ENCODE data around the gene MKI67. TPM values are rescaled to one million over a fixed set of nuclear protein-coding genes. Genes with fewer than 3 reads are reported as not detected.
"Not testable (repeated sequence)": the region's sequence is repeated elsewhere in the genome, so short reads cannot be mapped to it uniquely, and the experiment has no call there.

MKI67 gene
- total RNA-seq (2014; rRNA removed; shearing (Covaris generic)) = 84.9 and 90.0 TPM in 2 replicates

DNA sequence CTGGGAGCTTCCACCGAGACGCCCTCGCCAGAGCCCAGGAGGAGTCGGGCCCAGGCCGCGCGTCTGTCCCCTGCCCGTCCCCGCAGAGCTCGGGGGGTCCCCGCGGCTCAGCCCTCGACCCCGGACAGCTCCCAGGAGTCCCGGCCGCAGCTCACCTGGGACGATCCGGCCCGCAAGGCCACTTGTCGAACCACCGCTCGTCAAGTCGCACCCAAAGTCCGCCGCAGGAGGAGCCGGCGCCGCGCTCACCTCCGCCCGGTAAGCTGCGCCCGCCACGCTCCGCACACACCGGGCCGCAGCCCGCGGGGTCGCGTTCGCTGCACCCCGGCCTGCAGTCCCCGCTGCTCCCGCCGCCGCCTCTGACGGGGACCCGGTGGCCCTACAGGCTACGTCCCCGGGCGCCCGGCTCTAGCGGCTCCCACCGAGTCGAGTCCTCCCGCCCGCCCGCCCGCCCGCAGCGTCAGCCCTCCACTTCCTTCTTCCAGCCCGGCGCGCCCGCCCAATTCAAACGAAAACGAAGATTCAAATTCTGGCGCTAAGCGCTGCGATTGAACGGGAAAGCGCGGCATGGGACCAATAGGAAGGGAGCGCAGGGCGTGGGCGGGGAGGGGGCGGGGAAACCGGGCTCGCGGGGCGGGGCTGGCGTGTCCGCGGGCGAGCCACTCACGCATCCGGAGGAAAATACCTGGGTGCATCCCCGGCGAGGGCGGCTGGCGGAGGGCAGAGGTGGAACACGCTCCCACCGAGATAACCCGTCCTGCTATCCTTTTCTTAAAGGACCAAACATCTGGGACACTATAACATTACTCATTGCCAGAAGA lies at the start of gene MKI67:
TSS of gene MKI67 (minus strand) at position 480 of the 821 bp plus-strand sequence. CDS start 756 bp downstream, outside the sequence.
- Histone ChIP-seq H3K9me3 (replicated peaks) (no peaks in the 10 kb centered on the region), H3K27me3 (no peaks in the 10 kb centered on the region), H3K36me3 (peaks cover 36% of the 10 kb centered on the region), H3K27ac (peak within 1 kb of the TSS; percentile 86), H3K4me1 (peaks cover 6% of the 10 kb centered on the region), H3K4me3 (peak within 1 kb of the TSS; percentile 98)
- peak; percentile 89 to 94 for DNase-seq

DNA sequence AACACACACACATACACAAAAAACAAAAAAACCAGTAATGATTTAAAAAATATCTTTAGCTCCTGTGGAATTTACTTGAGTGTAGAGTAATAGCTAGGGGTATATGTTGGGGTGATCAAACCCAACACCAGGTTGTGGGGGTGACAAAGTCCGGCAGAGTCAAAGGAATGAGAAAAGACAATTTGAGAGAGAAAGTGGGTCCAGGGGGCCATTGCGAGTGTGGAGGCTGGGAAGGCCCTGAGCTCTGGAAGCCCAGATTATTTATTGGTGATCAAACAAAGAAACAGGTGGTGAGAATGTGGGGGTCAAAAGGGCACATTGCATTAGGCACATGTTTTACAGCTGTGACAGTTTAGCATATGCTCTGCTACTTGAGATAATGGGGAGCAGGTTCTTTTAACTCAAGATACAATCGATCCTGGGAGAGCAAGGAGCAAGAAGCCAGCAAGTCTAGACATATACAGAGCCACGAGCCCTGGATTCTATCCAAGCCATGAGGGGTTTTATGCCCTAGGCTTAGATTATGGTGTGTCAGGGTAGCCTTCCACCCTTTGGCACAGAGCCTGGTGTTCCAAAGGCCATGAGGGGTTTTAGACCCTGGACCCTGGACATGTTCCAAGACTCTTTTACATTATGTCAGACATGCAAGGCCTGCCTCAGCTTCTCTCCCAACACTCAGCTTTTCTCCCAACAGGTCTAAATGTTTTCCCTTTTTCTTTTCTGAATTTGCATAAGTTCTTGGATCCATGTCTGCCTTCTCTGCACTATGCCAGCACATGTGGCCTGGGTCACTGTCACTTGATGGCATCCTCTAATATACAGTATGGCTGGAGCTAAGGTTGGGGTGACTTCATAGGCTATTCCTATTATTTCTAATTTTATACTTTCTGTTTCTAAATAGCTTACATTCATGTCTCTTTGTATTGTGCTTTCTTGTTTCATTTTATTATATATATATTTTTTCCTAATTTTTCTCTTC lies 48.6 kb upstream of the MKI67 start:
- Histone ChIP-seq H3K4me3 (no peak overlapping the region), H3K27ac (no peak overlapping the region), H3K27me3 (no peaks in the 10 kb centered on the region), H3K4me1 (no peaks in the 10 kb centered on the region), H3K36me3 (no peaks in the 10 kb centered on the region), H3K9me3 (replicated peaks) (peaks cover 4% of the 10 kb centered on the region)
- no peak for DNase-seq

- Histone ChIP-seq H3K27me3 (no peaks in the 10 kb centered on the region), H3K4me1 (no peaks in the 10 kb centered on the region), H3K4me3 (no peak overlapping the region), H3K36me3 (no peaks in the 10 kb centered on the region), H3K27ac (no peak overlapping the region), H3K9me3 (replicated peaks) (peaks cover 4% of the 10 kb centered on the region)
- no peak for DNase-seq
These were observed 47.2 kb upstream of the MKI67 start for GRCh38 chr10:128173386-128173785.

DNA sequence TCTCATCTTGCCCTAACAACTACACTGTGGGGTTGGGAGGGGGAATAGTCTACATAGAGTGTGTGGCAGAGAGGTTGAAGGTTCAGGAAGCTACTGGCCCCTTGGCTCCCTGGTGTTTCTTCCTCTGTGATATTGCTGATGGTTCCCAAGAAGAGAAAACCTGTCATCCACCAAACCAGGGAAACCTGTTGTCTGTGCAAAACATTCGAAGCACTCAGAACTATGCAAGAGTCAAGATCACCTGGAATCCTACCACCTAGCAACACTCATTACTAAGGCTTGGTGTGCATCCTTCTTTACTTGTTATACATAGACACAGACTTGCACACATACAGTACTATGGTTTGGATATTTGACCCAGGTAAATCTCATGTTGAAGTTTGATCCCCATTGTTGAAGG lies 46.5 kb upstream of the MKI67 start:
- no peaks in the 10 kb centered on the region for H3K4me1 ChIP-seq
- no peaks in the 10 kb centered on the region for H3K36me3 ChIP-seq
- H3K4me3 ChIP-seq = no peak overlapping the region
- H3K9me3 ChIP-seq (replicated peaks) = peaks cover 4% of the 10 kb centered on the region
- H3K27ac ChIP-seq = no peak overlapping the region
- no peaks in the 10 kb centered on the region for H3K27me3 ChIP-seq
- DNase-seq = no peak

DNA sequence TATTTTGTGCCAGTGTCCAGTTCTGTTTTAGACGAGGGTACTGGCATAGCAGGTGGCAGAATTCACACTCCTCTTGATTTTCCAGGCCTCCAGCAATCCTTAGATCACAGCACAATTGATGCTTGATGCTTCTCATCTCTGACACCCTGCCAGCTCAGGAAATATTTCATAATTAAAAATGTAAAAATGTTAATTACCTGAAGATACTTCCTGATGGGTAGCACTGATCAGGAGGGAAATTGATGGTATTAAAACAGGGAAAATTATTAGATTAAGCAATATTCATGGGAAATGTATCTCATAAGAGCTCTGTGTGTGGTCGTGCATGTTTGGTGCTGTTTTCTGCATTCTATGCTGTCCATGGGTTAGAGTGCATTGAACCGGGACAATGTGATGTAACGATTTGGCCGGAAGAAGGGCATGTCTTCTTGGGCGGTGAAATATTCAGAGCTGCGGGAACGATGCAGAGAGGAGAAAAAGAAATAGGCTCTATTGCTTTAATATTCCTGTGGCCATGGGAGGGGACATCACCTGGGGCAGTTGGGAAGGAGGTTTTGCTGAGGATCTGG lies 43.7 kb upstream of the MKI67 start:
- no peak overlapping the region for H3K27ac ChIP-seq
- no peaks in the 10 kb centered on the region for H3K4me1 ChIP-seq
- no peaks in the 10 kb centered on the region for H3K9me3 ChIP-seq (replicated peaks)
- no peaks in the 10 kb centered on the region for H3K27me3 ChIP-seq
- H3K36me3 ChIP-seq = no peaks in the 10 kb centered on the region
- no peak overlapping the region for H3K4me3 ChIP-seq
- no peak for DNase-seq

DNA sequence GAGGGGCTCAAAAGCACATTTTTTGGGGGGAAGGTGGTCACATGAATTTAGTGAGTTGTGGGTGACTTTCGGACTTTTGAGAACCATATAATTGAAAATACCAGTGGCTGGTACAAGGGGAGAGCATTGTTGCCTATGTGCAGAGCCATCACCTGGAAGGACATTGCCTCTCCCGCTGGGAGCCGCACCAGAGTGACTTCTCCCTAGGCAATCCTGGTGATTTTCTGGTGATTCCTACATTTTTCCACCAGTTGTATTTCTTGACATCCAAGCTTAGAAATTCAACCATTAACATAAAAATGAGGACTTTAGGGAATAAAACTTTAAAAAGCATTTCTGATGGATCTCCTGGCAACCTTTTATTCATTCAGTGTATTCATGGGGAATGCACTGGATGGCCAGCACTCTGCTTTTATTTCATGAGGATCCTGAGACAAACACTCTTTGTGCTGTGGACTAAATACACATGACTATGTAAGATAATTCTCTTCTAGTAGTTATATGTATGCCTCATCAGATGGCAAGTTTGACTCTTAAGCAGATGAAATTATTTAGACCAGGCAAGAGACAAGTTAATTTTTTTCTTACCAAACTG lies 41.8 kb upstream of the MKI67 start:
- no peaks in the 10 kb centered on the region for H3K4me1 ChIP-seq
- H3K36me3 ChIP-seq = no peaks in the 10 kb centered on the region
- no peak for DNase-seq
- no peak overlapping the region for H3K4me3 ChIP-seq
- H3K9me3 ChIP-seq (replicated peaks) = no peaks in the 10 kb centered on the region
- H3K27me3 ChIP-seq = no peaks in the 10 kb centered on the region
- no peak overlapping the region for H3K27ac ChIP-seq

GRCh38 chr10:128167123-128167522 lies 40.9 kb upstream of the MKI67 start:
- DNase-seq = not testable (repeated sequence)

GRCh38 chr10:128166151-128166550 lies 39.9 kb upstream of the MKI67 start:
- H3K27ac ChIP-seq = no peak overlapping the region
- H3K36me3 ChIP-seq = no peaks in the 10 kb centered on the region
- H3K9me3 ChIP-seq (replicated peaks) = no peaks in the 10 kb centered on the region
- H3K4me1 ChIP-seq = no peaks in the 10 kb centered on the region
- H3K27me3 ChIP-seq = no peaks in the 10 kb centered on the region
- no peak for DNase-seq
- no peak overlapping the region for H3K4me3 ChIP-seq

More at GRCh38 chr10:128167123-128167522, 40.9 kb upstream of the MKI67 start:
- H3K27me3 ChIP-seq; H3K36me3 ChIP-seq; H3K27ac ChIP-seq; H3K9me3 ChIP-seq (replicated peaks); H3K4me3 ChIP-seq; H3K4me1 ChIP-seq: not testable (repeated sequence)

- Histone ChIP-seq H3K9me3 (replicated peaks) (no peaks in the 10 kb centered on the region), H3K27me3 (no peaks in the 10 kb centered on the region), H3K27ac (no peak overlapping the region), H3K4me3 (no peak overlapping the region), H3K4me1 (no peaks in the 10 kb centered on the region), H3K36me3 (no peaks in the 10 kb centered on the region)
- DNase-seq = no peak
These were observed 39.3 kb upstream of the MKI67 start for GRCh38 chr10:128165536-128165935.

DNA sequence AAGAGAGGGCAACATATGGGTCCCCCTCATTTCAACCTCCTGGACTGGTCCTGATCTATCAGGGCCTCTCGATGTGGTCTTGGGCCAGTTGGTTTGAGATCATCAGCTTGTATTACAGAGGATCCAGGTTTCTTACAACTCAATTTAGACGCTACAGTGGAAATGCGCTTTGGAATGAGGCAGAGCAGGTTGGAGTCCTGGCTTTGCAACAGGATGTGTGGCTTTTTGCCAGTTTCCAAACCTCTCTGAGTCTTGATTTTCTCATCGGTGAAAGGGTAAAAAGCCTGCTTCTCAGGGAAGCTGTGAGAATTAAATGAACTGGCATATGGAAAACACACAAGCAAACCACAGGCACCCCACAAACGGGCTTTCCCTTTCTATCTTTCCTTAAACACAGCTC lies 37.5 kb upstream of the MKI67 start:
- Histone ChIP-seq H3K4me3 (no peak overlapping the region), H3K27me3 (no peaks in the 10 kb centered on the region), H3K36me3 (no peaks in the 10 kb centered on the region), H3K9me3 (replicated peaks) (no peaks in the 10 kb centered on the region), H3K4me1 (no peaks in the 10 kb centered on the region), H3K27ac (no peak overlapping the region)
- DNase-seq = no peak

- no peaks in the 10 kb centered on the region for H3K4me1 ChIP-seq
- no peak overlapping the region for H3K4me3 ChIP-seq
- no peak for DNase-seq
- no peak overlapping the region for H3K27ac ChIP-seq
- H3K27me3 ChIP-seq = no peaks in the 10 kb centered on the region
- H3K36me3 ChIP-seq = no peaks in the 10 kb centered on the region
- no peaks in the 10 kb centered on the region for H3K9me3 ChIP-seq (replicated peaks)
These were observed 34.8 kb upstream of the MKI67 start for GRCh38 chr10:128161031-128161430.

DNA sequence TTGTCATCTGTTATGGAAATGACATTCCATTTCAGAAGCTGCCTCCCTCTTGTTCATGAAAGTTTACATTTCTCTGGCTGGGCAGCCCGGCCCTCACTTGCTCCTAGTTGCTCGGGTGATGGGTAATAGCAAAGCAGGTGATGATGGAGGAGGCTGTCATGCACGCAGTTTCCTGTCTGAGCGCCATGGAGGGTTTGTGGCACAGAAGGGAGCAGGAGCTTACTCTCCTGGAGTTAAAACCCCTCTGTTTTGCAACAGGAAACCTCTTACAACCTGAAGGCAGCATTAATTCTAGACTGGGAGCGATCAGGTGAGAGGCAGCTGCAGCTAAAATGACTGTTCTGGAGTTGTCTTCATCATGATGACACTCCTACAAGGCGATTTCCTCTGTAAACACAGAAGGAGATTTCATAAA lies 34.1 kb upstream of the MKI67 start:
- Histone ChIP-seq H3K27me3 (no peaks in the 10 kb centered on the region), H3K4me1 (no peaks in the 10 kb centered on the region), H3K9me3 (replicated peaks) (no peaks in the 10 kb centered on the region), H3K4me3 (no peak overlapping the region), H3K27ac (no peak overlapping the region), H3K36me3 (no peaks in the 10 kb centered on the region)
- DNase-seq = no peak

GRCh38 chr10:128158021-128158795 lies 32.0 kb upstream of the MKI67 start:
- no peak overlapping the region for H3K4me3 ChIP-seq
- no peaks in the 10 kb centered on the region for H3K4me1 ChIP-seq
- no peaks in the 10 kb centered on the region for H3K27me3 ChIP-seq
- no peaks in the 10 kb centered on the region for H3K9me3 ChIP-seq (replicated peaks)
- H3K36me3 ChIP-seq = no peaks in the 10 kb centered on the region
- no peak for DNase-seq
- no peak overlapping the region for H3K27ac ChIP-seq

Data from SJCRH30 (cell line).